ENCODE results near the gene OR2L2.

Gene OR2L2

DNA sequence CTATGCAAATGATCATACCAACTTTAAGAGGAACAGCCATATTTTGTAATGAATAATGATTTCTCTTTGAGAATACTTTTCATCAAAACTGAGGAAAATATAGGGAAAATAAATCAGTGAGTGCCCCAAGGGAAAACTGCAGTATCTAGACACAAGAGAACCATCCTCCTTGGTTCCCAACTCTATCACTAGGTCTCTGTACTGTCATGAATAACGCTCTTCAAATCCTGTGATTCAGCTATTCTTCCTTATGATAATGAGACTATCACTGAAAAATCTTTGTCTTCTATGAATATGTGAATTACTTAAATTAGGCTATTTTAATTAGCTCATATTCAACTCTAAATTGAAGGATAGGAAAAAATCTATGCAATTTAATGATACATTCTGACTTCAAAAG lies 14.1 kb upstream of the OR2L2 start:
- DNase-seq (ENCODE audit: low read depth) = no peak
- TF ChIP-seq, protein P1, sequence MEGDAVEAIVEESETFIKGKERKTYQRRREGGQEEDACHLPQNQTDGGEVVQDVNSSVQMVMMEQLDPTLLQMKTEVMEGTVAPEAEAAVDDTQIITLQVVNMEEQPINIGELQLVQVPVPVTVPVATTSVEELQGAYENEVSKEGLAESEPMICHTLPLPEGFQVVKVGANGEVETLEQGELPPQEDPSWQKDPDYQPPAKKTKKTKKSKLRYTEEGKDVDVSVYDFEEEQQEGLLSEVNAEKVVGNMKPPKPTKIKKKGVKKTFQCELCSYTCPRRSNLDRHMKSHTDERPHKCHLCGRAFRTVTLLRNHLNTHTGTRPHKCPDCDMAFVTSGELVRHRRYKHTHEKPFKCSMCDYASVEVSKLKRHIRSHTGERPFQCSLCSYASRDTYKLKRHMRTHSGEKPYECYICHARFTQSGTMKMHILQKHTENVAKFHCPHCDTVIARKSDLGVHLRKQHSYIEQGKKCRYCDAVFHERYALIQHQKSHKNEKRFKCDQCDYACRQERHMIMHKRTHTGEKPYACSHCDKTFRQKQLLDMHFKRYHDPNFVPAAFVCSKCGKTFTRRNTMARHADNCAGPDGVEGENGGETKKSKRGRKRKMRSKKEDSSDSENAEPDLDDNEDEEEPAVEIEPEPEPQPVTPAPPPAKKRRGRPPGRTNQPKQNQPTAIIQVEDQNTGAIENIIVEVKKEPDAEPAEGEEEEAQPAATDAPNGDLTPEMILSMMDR (IDR thresholded peaks at IDR 0.05; ENCODE audit: insufficient read depth, low read depth, low read length, missing control alignments) = no peak

DNA sequence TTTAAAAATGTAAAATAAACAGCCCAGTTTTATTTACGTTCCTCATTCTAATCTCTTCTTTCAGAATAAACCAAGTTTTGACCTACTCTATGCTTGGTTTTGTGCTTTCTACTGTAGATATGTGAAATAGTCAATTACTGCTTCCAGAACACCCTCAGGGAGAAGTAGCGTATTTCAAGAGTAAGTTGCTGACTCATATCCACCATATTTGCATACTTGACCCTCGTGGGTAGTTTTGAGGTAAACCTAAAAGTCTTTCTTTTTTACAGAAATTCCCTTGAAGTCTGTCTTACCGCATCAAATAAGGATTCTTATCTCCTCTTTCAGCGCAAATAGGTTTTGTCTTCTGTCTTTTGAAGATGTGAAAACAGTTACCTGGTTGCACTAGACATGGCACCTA lies 15.3 kb downstream of the OR2L2 start:
- H3K4me3 ChIP-seq (ENCODE audit: low read depth, low read length) = no peak overlapping the region
- DNase-seq (ENCODE audit: low read depth) = no peak
- TF ChIP-seq, protein P1 (IDR thresholded peaks at IDR 0.05; ENCODE audit: insufficient read depth, low read depth, low read length, missing control alignments) = no peak

More for the DNA sequence above, 14.1 kb upstream of the OR2L2 start:
- H3K4me3 ChIP-seq (ENCODE audit: low read depth, low read length) = no peak overlapping the region

DNA sequence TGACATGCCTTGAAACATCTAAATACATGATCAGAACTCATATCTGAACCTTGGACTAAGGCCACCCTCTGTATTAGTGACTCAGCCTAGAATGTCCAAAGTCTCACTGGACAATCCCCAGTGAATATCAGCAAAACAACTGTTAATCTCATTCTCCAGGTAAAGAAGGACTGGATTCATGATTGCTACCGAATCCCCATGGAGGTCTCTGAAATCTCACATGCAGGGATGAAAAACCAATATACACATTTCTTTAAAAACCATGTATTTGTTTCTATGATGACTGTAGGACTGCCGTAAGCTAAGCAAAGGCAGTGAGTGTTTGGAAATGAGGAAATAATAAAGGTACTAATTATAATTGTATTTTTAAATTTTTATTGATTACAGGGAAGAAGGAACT lies 16.7 kb downstream of the OR2L2 start, which contains the start of gene OR2L3:
TSS of gene OR2L3 (plus strand) at position 301 of the 400 bp plus-strand sequence. CDS start 13,846 bp downstream, outside the sequence.
- no peak within 1 kb of the TSS for H3K4me3 ChIP-seq (ENCODE audit: low read depth, low read length)
- TF ChIP-seq, protein P1 (IDR thresholded peaks at IDR 0.05; ENCODE audit: insufficient read depth, low read depth, low read length, missing control alignments) = no peak
- no peak for DNase-seq (ENCODE audit: low read depth)

- TF ChIP-seq, protein P1 (IDR thresholded peaks at IDR 0.05; ENCODE audit: insufficient read depth, low read depth, low read length, missing control alignments) = no peak
- DNase-seq (ENCODE audit: low read depth) = no peak
- H3K4me3 ChIP-seq (ENCODE audit: low read depth, low read length) = no peak overlapping the region
Measured at GRCh38 chr1:248047008-248047407, 17.1 kb downstream of the OR2L2 start.

DNA sequence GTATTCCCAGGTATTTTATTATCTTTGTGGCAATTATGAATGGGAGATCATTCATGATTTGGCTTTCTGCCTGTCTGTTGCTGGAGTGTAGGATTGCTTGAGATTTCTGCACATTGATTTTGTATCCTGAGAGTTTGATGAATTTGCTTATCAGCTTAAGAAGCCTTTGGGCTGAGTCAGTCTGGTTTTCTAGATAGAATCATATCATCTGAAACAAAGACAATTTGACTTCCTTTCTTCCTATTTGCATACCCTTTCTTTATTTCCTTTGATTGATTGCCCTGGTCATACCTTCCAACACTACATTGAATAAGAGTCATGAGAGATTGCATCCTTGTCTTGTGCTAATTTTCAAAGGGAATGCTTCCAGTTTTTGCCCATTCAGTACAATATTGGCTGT lies 24.8 kb downstream of the OR2L2 start:
- no peak for DNase-seq (ENCODE audit: low read depth)
- H3K4me3 ChIP-seq (ENCODE audit: low read depth, low read length) = no peak overlapping the region
- TF ChIP-seq, protein P1 (IDR thresholded peaks at IDR 0.05; ENCODE audit: insufficient read depth, low read depth, low read length, missing control alignments) = no peak

DNA sequence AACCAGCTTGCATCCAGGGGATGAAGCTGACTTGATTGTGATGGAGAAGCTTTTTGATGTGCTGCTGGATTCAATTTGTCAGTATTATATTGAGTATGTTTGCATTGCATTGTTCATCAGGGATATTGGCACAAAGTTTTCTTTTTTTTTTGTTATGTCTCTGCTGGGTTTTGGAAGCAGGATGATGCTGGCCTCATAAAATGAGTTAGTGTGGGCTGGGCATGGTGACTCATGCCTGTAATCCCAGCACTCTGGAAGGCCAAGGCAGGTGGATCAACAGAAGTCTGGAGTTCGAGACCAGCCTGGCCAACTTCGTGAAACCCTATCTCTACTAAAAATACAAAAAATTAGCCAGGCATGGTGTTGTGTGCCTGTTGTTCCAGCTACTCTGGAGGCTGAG lies 25.4 kb downstream of the OR2L2 start:
- H3K4me3 ChIP-seq (ENCODE audit: low read depth, low read length) = no peak overlapping the region
- TF ChIP-seq, protein P1 (IDR thresholded peaks at IDR 0.05; ENCODE audit: insufficient read depth, low read depth, low read length, missing control alignments) = no peak
- DNase-seq (ENCODE audit: low read depth) = no peak

GRCh38 chr1:248065071-248065470 lies 35.2 kb downstream of the OR2L2 start:
- no peak overlapping the region for H3K4me3 ChIP-seq (ENCODE audit: low read depth, low read length)
- TF ChIP-seq, protein P1 (IDR thresholded peaks at IDR 0.05; ENCODE audit: insufficient read depth, low read depth, low read length, missing control alignments) = no peak
- no peak for DNase-seq (ENCODE audit: low read depth)

Measured in GM12865 (cell line).